NCI-H82 (cell line): Measurements from ENCODE around the gene HELLS.
"Not testable (repeated sequence)": the region's sequence is repeated elsewhere in the genome, so short reads cannot be mapped to it uniquely, and the experiment has no call there.

Experiments used
- DNase-seq: peaks from one replicate; lab custom pipeline; 2025; lab: John Stamatoyannopoulos, UW

Gene HELLS

GRCh38 chr10:94608559-94608958, 63.0 kb downstream of the HELLS start:
- no peak for DNase-seq

- no peak for DNase-seq
These were observed 69.0 kb downstream of the HELLS start for GRCh38 chr10:94614558-94614957.

GRCh38 chr10:94617389-94617944, 71.9 kb downstream of the HELLS start:
- DNase-seq: no peak

DNA sequence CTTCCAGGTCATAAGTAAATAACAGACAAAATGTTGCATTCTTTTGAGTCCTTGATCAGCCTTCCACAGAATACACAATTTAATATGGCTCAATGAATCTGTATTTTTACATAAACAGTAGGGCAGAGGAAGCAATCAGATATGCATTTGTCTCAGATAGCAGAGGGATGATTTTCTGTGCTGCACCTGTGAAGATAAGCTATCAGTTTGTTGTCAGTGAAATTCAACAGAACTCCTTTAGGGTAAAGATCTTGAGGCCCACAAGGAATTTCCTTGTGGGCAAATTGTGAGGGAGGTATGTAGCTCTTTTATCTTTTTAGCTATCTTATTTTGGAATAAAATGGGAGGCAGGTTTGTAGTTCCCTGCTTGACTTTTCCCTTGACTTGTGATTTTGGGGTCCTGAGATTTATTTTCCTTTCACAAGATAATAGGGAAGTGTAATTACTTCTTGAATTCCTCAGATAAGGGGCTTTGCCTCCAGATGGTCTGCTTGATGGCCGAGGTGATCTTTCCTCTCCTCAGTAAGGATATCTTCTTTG, 77.1 kb downstream of the HELLS start:
- DNase-seq: no peak

DNA sequence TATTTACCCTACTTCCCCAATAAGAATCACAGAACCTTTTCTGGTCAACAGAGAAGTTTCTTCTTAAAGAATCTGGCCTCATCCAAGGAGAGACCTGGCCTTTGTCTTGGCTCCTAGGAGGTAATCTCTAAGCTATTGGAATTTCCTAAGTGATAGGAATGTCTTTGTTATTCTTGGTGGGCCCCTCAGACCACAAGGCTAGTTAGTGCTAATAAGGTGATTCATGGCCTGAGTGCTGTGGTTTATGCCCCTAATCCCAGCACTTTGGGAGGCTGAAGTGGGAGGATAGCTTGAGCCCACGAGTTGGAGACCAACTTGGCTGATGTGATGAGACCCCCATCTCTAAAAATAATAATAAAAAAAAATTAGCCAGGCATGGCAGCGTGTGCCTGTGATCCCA, 78.0 kb downstream of the HELLS start:
- DNase-seq: no peak

GRCh38 chr10:94626476-94626875, 80.9 kb downstream of the HELLS start:
- no peak for DNase-seq

DNA sequence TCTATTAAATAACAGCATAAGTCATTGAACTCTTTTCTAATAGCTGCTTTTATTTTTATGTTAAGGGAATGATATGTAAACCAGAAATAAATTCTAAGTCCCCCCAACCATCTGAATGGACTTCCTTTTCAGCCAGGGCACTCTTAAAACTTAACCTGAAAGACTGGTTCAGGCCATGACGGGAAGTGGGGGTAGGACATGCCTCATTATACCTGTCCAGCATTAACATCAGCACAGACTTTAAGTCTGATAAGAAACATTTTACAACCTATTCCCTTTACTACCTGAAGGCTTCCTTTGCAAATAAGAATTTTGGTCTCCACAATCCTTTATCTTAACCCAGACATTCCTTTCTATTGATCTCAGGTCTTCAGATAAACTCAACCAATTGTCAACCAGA, 81.9 kb downstream of the HELLS start:
- no peak for DNase-seq

DNA sequence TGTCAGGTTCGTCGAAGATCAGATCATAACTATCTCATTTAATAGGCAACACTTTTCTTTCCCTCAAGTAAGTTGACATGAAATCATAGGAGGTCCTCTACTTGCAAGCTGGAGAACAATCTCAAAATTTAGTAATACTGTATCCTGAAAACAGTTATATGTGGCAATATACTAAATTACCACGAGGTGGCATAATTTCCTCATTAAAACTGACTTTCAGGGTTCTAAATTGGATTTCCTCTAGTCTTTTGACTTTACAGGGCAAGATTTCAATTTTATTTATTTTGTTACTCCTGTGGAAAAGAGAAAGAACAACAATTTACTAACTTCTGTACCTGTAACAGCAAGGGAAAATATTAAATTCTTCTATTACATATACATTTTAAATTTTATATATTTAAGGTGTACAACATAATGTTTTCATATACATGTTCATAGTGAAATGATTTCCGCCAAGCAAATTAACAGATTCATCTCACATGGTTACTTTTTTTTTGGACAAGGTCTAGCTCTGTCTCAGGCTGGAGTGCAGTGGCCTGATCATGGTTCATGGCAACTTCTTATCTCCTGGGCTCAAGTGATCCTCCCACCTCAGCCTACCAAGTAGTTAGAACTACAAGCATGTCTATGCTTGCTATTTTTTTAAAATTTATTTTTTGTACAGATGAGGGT, 84.6 kb downstream of the HELLS start:
- peak; percentile 66 for DNase-seq

- DNase-seq: peak; percentile 5
These were observed 85.7 kb downstream of the HELLS start for GRCh38 chr10:94631077-94631875.

DNA sequence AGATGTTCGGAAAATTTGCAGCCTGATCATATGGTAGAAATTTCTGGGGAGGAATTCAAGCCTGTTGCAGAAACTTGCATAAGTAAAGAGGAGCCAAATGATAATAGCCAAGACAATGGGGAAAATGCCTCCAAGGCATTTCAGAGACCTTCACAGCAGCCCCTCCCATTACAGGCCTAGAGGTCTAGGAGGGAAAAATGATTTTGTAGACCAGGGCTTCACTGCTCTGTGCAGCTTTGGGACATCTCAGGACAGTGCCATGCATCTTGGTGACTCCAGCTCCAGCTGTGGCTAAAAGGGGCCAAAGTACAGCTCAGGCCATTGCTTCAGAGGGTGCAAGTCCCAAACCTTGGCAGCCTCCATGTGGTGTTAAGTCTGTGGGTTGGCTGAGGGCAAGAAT, 87.4 kb downstream of the HELLS start:
- no peak for DNase-seq

DNA sequence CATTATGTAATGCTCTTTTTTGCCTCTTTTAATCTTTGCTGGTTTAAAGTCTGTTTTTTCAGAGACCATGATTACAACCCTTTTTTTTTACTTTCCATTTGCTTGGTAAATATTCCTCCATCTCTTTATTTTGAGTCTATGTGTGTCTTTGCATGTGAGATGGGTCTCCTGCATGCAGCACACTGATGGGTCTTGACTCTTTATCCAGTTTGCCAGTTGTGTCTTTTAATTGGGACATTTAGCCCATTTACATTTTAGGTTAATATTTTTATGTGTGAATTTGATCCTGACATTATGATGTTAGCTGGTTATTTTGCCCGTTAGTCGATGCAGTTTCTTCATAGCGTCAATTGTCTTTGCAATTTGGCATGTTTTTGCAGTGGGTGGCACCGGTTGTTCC, 92.5 kb downstream of the HELLS start:
- not testable (repeated sequence) for DNase-seq

GRCh38 chr10:94639902-94640301, 94.3 kb downstream of the HELLS start:
- no peak for DNase-seq

GRCh38 chr10:94640562-94640961, 95.0 kb downstream of the HELLS start:
- no peak for DNase-seq

DNA sequence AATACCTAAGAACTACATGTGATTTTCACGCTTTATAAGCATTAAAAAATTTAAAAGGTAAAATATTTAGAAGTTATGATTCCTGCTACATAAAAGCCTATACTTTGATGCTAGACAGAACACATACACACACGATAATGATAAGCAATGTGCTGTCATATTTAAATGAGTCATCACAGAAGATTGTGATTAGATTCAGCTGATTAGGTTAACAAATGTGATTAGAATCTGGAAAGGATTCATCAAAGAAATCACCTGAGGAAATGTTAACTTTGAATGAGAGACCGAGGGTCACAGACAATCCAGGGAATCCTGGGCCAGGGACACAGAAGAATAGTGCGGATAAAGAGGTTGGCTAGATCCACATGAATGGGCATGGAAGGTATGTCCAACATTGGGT, 95.9 kb downstream of the HELLS start:
- DNase-seq: no peak

DNA sequence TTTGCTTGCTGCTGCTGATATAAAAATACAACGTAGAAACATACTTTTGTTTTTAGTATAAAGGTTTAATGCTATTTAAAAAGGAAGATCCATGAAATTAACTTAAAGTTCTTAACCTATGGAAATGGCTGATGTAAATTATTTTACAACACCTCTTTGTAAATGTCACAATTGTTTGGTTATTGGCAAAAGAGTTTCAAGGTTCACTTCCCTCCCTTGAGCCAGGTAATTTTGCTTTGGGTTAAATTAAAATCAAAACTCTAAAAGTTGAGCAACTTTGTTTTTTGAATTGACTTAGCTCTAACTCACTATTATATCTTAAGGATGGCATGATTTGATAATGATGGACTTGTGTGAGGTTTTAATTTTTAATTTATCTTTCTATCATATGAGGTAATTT, 98.8 kb downstream of the HELLS start:
- no peak for DNase-seq

DNA sequence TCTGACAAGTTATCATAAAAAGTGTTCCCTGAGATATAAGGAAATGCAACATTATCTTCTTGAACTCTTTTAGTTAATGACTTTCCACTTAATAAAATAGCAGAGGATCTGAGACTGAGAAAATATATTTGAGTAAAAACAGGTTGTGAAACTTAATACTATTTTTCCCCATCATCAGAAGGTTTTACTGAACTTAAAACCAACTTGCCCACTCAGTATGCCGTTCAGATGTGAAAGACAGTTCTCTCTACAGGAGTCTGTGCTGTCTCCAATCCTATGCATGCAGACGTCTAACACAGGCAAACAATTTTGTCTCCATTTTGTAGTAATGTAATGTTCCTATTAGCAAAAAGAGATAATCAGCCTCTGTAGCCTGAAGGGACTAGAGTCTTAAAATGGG, 99.7 kb downstream of the HELLS start:
- no peak for DNase-seq
